Thymus (tissue), 11 donors: ENCODE results near the gene SRRT. TPM values are rescaled to one million over a fixed set of nuclear protein-coding genes. Genes with fewer than 3 reads are reported as not detected.
"Not testable (repeated sequence)": the region's sequence is repeated elsewhere in the genome, so short reads cannot be mapped to it uniquely, and the experiment has no call there.

Experiments used
- DNase-seq, 9 donors: peaks; one replicate each; pipeline ENCODE4 v3.0.0-alpha.2; 2013; ENCODE audit warnings: low spot score in 9 of 9, low read depth in 6 of 9, missing footprints in 1 of 9
- H3K27ac ChIP-seq, 2 donors: one replicate each; pipeline ENCODE4 v1.5.1; 2013; ENCODE audit warnings: control low read depth in 1 of 2, low read depth in 1 of 2, low read length in 1 of 2, mild to moderate bottlenecking in 1 of 2, moderate library complexity in 1 of 2
- H3K27me3 ChIP-seq, 2 donors: one replicate each; pipeline ENCODE4 v1.5.1; 2013; ENCODE audit warnings: low read length in 1 of 2; ENCODE audit not compliant: control insufficient read depth in 2 of 2, insufficient read depth in 1 of 2
- H3K36me3 ChIP-seq, 2 donors: one replicate each; pipeline ENCODE4 v1.5.1; 2013; ENCODE audit warnings: low read length in 1 of 2, mild to moderate bottlenecking in 1 of 2, moderate library complexity in 1 of 2; ENCODE audit not compliant: control insufficient read depth in 2 of 2, insufficient read depth in 2 of 2
- H3K4me1 ChIP-seq, 2 donors: one replicate each; pipeline ENCODE4 v1.5.1; 2013; ENCODE audit warnings: low read length in 2 of 2; ENCODE audit not compliant: control insufficient read depth in 2 of 2, insufficient read depth in 2 of 2
- H3K4me3 ChIP-seq, 2 donors: one replicate each; pipeline ENCODE4 v1.5.1; 2013; ENCODE audit warnings: low read length in 2 of 2, control low read depth in 1 of 2, mild to moderate bottlenecking in 1 of 2
- H3K9me3 ChIP-seq, 2 donors: one replicate each; pipeline ENCODE4 v1.5.1; 2013; ENCODE audit warnings: low read length in 1 of 2, mild to moderate bottlenecking in 1 of 2; ENCODE audit not compliant: control insufficient read depth in 2 of 2, insufficient read depth in 1 of 2
- WGBS: extraction: QIAGEN DNeasy Blood & Tissue Kit; methylation state at CpG from one replicate; pipeline ENCODE4 v1.1.7; 2013; 5-methylcytosine and 5-hydroxymethylcytosine counted together
- polyA plus RNA-seq: library from polyadenylated mRNA; stranded (reverse); fragments of 200-250 nt; gene quantifications from one replicate; pipeline ENCODE4 v1.2.3, GENCODE V29; 2013
- total RNA-seq: library from RNA; stranded (reverse); fragments of 120-200 nt; gene quantifications from one replicate; pipeline ENCODE4 v1.2.4, GENCODE V29; 2013
- donor health status: healthy.

SRRT gene
- total and polyA plus RNA-seq, 2 donors: 74.2 to 120 TPM

DNA sequence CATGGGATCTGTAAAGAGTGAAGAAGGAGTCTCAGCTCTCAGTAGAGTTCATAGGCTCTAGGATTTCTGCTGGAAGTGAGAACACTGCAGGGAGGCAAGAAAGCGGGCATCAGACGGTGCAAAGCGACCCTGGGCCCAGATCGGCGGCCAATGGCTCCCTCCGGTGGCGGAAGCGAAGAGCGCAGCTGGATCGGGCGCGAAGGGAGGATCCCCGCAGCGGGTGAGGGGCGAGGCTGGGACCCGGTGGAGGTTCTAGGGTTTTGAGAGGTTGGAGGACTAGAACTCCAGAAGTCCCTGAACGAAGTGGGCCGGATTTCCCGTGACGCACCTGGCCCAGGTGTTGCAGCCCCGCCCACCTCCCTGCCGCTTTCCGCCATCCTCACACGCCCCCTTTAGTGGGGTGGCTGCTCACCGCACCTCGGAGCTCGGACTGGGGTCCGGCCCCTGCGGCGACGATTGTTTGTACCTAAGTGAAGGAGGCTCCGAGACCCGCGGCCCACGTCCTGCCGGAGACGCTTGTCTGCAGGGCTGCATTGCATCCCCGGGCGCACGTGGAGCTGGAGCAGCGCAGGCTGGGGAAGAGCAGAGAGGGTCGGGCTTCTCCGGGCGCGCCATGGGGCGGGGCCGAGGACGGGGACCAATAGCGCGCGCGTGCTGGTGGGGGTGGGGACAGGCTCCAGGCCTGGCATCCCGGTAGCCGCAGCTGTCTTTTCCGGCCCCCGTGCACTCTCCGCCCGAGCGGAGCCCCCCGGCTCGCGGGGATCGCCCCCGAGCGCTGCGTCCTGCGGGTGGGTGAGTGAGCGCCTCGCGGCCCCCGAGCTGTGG lies 22.6 kb upstream of the SRRT start, which contains the start of gene SLC12A9:
Gene SLC12A9 (plus strand): TSS at position 666 of the 825 bp plus-strand sequence. CDS start 1,485 bp downstream, outside the sequence.
- H3K36me3 ChIP-seq: peaks cover 3 to 11% of the 10 kb centered on the region in 2 donors
- peak within 1 kb of the TSS in 1 of 2 donors; percentile 55 for H3K27ac ChIP-seq
- H3K4me1 ChIP-seq: peaks cover 11 to 16% of the 10 kb centered on the region in 2 donors
- WGBS: under 1% methylated on average over 71 of the region's 71 CpGs
- no peaks in the 10 kb centered on the region for H3K27me3 ChIP-seq
- H3K9me3 ChIP-seq: no peaks in the 10 kb centered on the region
- peak within 1 kb of the TSS; percentile 61 to 62 for H3K4me3 ChIP-seq
- DNase-seq: peak in 8 of 9 donors; percentile 76 to 94 (median 87)

DNA sequence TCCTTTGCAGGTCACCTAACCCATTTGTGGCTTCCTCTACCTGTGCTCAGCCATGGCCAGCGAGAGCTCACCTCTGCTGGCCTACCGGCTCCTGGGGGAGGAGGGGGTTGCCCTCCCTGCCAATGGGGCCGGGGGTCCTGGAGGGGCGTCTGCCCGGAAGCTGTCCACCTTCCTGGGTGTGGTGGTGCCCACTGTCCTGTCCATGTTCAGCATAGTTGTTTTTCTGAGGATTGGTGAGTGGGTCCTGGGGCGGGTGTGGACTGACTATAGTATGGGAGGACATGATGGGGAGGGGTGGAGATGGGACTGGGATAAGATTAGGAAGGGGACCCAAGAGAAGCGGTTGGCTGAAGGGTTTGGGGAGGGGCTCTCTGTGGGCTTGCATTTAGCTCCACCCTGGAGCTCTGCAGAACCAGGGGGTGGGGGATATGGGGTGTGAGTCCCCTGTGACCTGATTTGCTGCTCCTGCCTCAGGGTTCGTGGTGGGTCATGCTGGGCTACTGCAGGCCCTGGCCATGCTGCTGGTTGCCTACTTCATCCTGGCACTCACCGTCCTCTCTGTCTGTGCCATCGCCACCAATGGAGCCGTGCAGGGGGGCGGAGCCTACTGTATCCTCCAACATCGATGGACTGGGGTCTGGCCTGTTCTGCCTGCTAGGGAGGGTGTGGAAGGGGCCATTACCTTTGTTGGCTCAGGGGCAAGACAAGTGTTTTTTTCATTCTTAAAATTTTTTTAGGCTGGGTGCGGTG lies 20.6 kb upstream of the SRRT start:
- Histone ChIP-seq H3K9me3 (no peaks in the 10 kb centered on the region), H3K4me3 (no peak overlapping the region), H3K4me1 (peaks cover 11 to 16% of the 10 kb centered on the region in 2 donors), H3K27me3 (no peaks in the 10 kb centered on the region), H3K27ac (no peak overlapping the region), H3K36me3 (peaks cover 3 to 17% of the 10 kb centered on the region in 2 donors)
- DNase-seq: no peak
- 97% methylated on average over 14 of the region's 14 CpGs for WGBS

DNA sequence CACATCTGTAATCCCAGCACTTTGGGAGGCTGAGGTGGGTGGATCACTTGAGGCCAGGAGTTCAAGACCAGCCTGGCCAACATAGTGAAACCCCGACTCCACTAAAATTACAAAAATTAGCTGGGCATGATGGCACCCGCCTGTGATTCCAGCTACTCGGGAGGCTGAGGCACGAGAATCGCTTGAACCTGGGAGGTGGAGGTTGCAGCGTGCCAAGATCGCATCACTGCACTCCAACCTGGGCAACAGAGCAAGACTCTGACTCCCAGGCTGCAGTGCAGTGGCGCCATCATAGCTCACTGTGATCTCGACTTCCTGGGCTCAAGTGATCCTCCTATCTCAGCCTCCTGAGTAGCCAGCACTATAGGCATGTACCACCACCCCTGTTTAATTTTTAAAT lies 20.0 kb upstream of the SRRT start:
- DNase-seq, H3K27me3 ChIP-seq, H3K27ac ChIP-seq, H3K9me3 ChIP-seq, H3K4me3 ChIP-seq: not testable (repeated sequence)
- 98% methylated on average over 9 of the region's 9 CpGs for WGBS
- Histone ChIP-seq H3K36me3 (peaks cover 7 to 22% of the 10 kb centered on the region in 2 donors), H3K4me1 (peaks cover 11 to 16% of the 10 kb centered on the region in 2 donors)

DNA sequence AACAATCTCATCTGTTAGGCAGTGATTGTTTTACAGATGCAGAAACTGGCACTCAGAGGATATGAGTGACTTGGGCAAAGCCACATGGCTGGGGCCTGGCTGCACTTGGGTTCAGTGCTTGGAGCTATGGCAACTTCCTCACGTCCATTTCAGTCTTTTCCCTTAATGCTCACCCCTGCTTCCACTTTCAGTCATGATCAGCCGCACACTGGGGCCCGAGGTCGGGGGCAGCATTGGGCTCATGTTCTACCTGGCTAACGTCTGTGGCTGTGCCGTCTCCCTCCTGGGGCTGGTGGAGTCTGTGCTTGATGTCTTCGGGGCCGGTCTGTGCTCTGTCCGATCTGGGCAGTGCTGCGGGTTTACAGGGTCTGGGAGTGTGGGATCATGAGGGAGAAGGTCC lies 19.4 kb upstream of the SRRT start:
- H3K4me1 ChIP-seq: peaks cover 11 to 16% of the 10 kb centered on the region in 2 donors
- H3K36me3 ChIP-seq: peaks cover 13 to 28% of the 10 kb centered on the region in 2 donors
- H3K9me3 ChIP-seq: no peaks in the 10 kb centered on the region
- H3K27me3 ChIP-seq: no peaks in the 10 kb centered on the region
- no peak for DNase-seq
- 97% methylated on average over 10 of the region's 10 CpGs for WGBS
- no peak overlapping the region for H3K27ac ChIP-seq
- no peak overlapping the region for H3K4me3 ChIP-seq

DNA sequence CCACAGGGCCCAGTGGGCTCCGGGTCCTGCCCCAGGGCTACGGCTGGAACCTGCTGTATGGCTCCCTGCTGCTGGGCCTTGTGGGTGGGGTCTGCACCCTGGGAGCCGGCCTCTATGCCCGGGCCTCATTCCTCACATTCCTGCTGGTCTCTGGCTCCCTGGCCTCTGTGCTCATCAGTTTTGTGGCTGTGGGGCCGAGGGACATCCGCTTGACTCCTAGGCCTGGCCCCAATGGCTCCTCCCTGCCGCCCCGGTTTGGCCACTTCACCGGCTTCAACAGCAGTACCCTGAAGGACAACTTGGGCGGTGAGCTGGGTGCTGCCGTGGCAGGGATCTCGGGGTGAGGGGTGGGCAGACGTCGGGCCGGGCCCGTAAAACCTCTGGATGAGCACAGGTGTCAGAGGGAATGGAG lies 18.0 kb upstream of the SRRT start:
- peaks cover 24 to 41% of the 10 kb centered on the region in 2 donors for H3K36me3 ChIP-seq
- no peaks in the 10 kb centered on the region for H3K9me3 ChIP-seq
- H3K4me3 ChIP-seq: no peak overlapping the region
- no peak for DNase-seq
- WGBS: 96% methylated on average over 16 of the region's 16 CpGs
- no peak overlapping the region for H3K27ac ChIP-seq
- H3K27me3 ChIP-seq: no peaks in the 10 kb centered on the region
- H3K4me1 ChIP-seq: peaks cover 9 to 14% of the 10 kb centered on the region in 2 donors

DNA sequence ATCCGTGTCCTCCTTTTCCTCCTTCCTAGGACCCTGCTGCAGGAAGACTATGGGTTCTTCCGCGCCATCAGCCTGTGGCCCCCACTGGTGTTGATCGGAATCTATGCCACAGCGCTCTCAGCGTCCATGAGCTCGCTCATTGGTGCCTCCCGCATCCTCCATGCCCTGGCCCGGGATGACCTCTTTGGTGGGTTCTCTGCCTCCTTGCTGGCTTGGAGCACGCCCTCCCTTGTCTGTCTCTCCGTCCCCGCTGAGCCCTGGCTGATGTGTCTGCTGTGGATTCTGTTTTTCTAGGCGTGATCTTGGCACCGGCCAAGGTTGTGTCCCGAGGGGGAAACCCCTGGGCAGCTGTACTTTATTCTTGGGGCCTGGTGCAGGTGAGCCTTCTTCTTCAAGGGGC lies 15.0 kb upstream of the SRRT start:
- no peaks in the 10 kb centered on the region for H3K4me1 ChIP-seq
- H3K27me3 ChIP-seq: no peaks in the 10 kb centered on the region
- WGBS: 96% methylated on average over 15 of the region's 15 CpGs
- peaks cover 35 to 56% of the 10 kb centered on the region in 2 donors for H3K36me3 ChIP-seq
- no peak overlapping the region for H3K27ac ChIP-seq
- H3K4me3 ChIP-seq: no peak overlapping the region
- H3K9me3 ChIP-seq: no peaks in the 10 kb centered on the region
- DNase-seq: no peak

DNA sequence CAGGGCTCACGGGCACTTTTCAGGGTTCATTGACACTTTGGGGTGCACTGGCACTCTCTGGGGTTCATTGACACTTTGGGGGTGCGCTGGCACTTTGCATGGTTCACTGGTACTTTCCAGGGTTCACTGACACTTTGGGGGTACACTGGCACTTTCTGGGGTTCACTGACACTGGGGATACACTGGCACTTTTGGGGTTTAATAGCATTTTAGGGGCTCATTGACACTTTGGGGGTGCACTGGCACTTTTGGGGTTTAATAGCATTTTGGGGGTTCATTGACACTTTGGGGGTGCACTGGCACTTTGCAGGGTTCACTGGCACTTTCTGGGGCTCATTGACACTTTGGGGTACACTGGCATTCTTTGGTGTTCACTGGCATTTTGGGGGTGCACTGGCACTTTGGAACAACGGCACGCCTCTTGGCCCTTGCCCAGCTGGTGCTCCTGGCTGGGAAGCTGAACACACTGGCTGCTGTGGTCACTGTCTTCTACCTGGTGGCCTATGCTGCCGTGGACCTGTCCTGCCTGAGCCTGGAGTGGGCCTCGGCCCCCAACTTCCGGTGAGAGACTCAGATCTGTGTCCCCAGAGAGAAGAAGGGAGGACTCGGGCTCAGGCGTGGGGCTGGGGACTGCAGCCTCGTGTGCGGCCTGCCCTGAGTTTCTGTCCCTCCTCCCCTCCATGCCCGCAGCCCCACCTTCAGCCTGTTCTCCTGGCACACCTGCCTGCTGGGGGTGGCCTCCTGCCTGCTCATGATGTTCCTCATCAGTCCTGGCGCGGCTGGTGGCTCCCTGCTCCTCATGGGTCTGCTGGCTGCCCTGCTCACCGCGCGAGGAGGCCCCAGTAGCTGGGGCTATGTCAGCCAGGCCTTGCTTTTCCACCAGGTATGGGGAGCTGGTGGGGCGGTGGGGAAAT lies 13.9 kb upstream of the SRRT start:
- Histone ChIP-seq H3K9me3 (no peaks in the 10 kb centered on the region), H3K27ac (no peak overlapping the region), H3K4me3 (no peak overlapping the region), H3K4me1 (no peaks in the 10 kb centered on the region), H3K27me3 (no peaks in the 10 kb centered on the region), H3K36me3 (peaks cover 35 to 52% of the 10 kb centered on the region in 2 donors)
- DNase-seq: no peak
- 98% methylated on average over 18 of the region's 18 CpGs for WGBS

DNA sequence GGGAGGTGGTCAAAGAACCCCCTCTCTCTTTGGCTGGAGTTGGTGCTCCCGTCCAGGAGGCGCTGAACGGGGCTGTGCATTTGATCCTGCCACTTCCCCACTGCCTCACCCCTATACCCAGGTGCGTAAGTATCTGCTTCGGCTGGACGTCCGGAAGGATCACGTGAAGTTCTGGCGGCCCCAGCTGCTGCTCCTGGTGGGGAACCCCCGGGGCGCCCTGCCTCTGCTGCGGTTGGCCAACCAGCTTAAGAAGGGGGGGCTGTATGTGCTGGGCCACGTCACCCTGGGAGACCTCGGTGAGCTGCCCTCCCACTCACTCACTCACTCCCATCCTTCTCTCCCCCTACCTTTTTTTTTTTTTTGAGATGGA lies 13.3 kb upstream of the SRRT start:
- Histone ChIP-seq H3K27ac (no peak overlapping the region), H3K4me3 (no peak overlapping the region), H3K36me3 (peaks cover 35 to 52% of the 10 kb centered on the region in 2 donors), H3K9me3 (no peaks in the 10 kb centered on the region), H3K27me3 (no peaks in the 10 kb centered on the region), H3K4me1 (peaks cover 1 to 4% of the 10 kb centered on the region in 2 donors)
- WGBS: 96% methylated on average over 14 of the region's 14 CpGs
- no peak for DNase-seq
